ENCODE measurements around the gene PDIA5. TPM values are rescaled to one million over a fixed set of nuclear protein-coding genes. Genes with fewer than 3 reads are reported as not detected.
A peak's percentile ranks its signal among the peaks of the same experiment; 100 is the strongest.

Gene PDIA5
- total RNA-seq, 1 donor from 2014 or later, result 49.3 TPM

DNA sequence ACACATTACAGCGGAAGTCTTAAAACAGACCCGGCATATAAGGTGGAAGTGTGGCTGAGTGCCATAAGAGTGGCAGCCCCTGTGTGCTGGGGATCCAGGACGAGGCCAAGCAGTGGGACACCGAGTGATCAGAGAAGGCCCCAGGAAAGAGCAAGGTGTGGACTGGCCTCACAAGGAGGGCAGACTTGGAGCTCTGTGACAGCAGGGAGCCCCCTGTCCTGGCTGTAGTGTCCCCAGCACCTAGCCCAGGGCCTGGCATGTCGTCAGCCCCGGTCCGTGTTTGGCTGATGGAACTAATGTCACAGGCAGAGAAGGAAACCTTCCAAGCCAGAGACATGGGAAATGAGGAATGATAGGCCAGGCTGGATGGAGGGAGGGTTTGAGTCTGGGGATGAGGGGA is 4.8 kb downstream of the PDIA5 start:
- DNase-seq (ENCODE audit: low spot score), result no peak

- no peak for DNase-seq (ENCODE audit: low spot score)
Measured at GRCh38 chr3:123072152-123072551, 5.3 kb downstream of the PDIA5 start.

DNA sequence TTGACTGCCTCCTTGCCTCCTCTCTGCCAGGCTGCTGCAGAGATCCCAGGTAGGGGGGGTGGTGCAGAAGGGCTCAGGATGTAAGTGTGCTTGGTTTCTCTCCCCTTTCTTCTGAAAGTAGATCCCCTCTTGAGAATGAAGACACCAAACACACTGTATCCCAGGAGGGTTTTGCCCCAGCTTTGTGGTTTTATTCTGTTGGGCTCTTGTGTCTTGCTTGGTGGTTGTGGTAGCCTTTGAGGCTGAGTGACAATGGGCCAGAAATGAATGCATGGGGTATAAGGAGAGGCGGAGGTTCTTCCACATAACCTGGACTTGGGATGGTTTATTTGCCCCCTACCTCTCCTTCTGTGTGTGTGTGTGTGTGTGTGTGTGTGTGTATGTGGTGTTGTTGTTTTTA is 5.7 kb downstream of the PDIA5 start:
- no peak for DNase-seq (ENCODE audit: low spot score)

GRCh38 chr3:123075359-123075758 is 8.5 kb downstream of the PDIA5 start:
- DNase-seq (ENCODE audit: low spot score), result no peak

GRCh38 chr3:123076112-123076495 is 9.3 kb downstream of the PDIA5 start:
- DNase-seq (ENCODE audit: low spot score), result no peak

GRCh38 chr3:123076496-123077418 is 9.9 kb downstream of the PDIA5 start:
- DNase-seq (ENCODE audit: low spot score), result no peak

GRCh38 chr3:123078101-123078500 is 11.3 kb downstream of the PDIA5 start:
- no peak for DNase-seq (ENCODE audit: low spot score)

- DNase-seq (ENCODE audit: low spot score), result no peak
Measured at GRCh38 chr3:123080864-123081562, 14.2 kb downstream of the PDIA5 start.

DNA sequence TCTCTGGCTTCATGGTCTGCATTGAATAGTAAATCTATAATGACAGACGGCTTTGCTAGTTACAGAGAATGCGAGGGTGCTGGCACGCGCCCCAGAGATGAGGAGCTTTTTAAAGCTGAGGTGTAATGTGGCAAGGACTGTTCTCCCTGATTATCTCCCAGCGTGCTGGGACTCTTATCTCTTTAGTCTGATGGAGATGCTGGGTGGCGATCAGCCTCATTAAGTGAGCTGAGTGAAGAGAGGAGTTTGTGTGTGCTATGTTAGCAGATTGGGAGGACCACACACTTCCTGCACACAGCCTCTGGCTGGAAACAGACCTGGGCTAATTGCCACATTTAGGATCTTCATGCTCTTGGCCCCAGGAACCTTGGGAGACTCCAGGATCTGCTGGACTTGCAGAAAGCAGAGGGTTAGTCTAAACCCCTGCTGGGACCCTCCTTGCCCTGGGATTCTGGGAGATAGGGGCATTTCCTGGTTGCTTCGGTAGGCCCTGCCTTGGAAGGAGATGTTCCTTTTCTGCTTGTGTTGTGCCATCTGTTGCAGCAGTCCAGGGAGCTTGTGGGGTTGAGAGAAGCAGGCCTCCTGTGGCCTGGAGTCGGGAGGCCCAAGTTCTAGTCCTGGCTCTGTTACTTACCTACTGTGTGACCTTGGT is 15.0 kb downstream of the PDIA5 start:
- DNase-seq (ENCODE audit: low spot score), result no peak

DNA sequence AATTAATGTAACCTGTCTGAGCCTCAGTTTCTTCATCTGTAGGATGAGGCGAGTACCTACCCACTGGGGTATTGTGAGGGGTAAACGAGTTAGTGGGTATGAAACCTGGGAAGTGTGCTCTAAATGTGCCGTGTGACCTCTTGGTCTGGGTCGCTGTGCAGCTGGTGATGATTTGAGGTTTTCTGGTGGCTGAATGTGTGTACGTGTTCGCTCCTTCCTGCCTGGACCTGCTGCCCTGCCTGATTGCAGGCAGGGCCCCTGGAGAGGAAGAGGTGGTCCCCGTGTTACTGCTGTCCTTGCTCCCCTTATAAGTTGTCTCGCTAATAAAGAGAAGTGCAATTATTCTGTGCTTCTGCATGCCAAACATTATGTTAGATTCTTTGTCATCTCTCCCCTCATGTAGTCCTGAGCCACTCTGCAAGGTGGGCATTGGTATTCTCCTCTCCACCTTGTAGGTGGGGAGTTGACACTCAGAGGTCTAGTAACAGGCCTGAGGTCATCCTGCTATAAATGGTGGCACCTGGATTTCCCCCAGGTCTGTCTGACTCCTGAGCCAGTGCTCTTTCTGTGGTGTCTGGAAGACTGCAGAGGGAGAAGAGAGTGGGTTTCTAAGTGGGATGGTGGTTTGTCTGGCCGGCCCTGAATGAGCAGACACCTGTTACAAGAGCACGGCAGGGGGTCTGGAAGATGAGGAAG is 15.7 kb downstream of the PDIA5 start:
- no peak for DNase-seq (ENCODE audit: low spot score)

GRCh38 chr3:123083383-123084124 is 16.7 kb downstream of the PDIA5 start:
- DNase-seq (ENCODE audit: low spot score), result no peak

DNA sequence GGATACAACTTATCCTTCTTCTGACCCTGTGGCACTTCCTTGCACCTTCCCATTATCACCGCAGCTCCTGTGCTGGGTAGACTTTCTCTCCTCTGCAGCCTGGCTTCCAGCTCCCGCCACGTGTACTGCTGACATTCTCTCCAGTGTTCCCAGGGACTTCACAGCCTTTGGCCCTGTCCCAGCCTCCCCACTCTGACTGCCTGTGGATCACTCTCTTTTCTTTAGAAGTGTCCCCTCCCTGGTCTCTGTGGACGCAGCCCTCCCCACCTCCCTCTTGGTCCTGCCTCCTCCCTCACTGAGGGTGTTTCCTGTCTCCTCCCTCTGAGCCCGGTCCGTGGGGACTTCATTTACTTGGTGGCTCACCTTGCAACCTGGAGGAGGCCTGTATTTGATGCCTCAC is 17.4 kb downstream of the PDIA5 start:
- DNase-seq (ENCODE audit: low spot score), result no peak

- DNase-seq (ENCODE audit: low spot score), result no peak
Measured at GRCh38 chr3:123084738-123085237, 18.0 kb downstream of the PDIA5 start.

DNA sequence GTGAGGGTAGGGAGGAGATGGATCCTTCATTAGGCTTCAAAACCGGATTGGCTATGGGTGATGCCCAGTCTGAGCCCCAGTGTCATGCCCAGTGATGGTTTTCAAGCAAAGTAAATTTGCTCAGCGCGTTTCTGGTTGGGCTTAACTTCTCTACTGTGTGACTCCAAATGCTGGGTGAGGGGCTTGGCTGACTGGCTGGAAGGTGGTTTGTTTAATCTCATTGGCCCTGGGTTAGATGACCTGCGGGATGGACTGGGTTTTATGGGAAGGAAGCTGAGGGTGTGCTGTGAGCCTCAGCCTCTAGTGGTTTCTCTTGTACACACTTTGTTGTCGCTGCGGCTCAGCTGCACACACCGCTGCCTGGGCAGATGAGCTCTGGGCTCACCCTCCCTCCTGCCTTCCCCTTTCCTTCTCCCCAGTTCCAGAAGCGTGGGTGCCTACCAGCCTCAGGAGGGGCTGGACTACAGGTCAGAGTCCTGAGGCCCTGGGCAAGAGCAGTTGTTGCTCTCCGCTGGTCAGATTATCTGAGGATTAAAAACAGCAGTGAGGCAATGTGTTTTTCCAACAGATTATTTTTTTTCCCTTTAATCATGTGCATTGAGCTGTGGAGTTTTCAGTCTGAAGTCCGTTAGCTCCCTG is 18.6 kb downstream of the PDIA5 start:
- DNase-seq (ENCODE audit: low spot score), result no peak

GRCh38 chr3:123085932-123086627 is 19.3 kb downstream of the PDIA5 start:
- no peak for DNase-seq (ENCODE audit: low spot score)

DNA sequence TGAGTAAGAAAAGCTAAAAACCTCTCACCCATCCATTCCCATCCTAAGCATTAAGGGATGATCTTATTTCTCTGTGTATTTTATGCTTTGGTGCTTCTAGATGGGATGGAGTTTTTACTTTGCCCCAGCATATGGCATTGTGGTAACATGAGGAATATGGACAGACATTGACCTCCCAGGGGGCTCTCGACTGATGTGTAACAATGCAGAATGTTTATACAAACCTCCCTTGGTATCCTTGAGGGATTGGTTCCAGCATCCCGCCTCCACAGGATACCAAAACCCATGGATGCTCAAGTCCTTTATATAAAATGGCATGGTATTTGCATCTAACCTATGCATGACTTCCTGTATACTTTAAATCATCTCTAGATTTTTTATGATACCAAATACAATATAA is 21.6 kb downstream of the PDIA5 start:
- no peak for DNase-seq (ENCODE audit: low spot score)

DNA sequence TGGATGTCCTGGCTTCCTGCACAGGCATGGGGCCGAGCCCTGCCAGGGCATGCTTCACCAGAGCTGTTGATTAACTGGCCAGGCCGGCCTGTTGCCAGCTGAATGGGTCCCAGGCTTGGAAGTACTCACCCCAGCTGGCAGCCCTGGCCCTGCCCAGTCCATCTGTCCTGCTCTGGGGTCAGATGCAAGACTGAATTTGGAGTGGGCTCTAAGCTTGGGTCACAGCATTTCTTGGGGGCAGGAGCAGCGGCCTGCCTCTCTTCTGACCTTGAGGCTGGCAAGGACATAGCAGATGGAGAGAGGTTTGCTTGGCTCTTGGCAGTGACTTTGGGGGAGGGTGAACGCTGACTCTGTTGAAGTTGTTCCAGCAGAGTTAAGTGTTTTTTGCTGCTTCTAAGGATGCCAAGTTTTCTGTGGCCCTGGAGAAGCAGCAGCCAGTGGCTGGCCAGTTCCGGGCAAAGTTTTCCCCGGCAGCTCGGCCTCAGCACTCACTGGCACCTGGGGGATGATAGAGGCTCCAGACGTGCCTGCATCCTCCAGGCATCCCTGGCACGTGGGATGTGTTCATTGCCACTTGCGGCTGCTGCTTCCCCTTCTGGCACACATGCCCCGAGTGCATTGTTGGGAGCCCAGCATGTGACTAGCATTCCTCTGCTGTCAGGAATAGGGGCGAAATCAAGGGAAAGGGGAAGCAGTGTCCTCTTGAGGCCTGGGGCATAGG is 22.9 kb downstream of the PDIA5 start:
- peak; percentile 79 for DNase-seq (ENCODE audit: low spot score)

DNA sequence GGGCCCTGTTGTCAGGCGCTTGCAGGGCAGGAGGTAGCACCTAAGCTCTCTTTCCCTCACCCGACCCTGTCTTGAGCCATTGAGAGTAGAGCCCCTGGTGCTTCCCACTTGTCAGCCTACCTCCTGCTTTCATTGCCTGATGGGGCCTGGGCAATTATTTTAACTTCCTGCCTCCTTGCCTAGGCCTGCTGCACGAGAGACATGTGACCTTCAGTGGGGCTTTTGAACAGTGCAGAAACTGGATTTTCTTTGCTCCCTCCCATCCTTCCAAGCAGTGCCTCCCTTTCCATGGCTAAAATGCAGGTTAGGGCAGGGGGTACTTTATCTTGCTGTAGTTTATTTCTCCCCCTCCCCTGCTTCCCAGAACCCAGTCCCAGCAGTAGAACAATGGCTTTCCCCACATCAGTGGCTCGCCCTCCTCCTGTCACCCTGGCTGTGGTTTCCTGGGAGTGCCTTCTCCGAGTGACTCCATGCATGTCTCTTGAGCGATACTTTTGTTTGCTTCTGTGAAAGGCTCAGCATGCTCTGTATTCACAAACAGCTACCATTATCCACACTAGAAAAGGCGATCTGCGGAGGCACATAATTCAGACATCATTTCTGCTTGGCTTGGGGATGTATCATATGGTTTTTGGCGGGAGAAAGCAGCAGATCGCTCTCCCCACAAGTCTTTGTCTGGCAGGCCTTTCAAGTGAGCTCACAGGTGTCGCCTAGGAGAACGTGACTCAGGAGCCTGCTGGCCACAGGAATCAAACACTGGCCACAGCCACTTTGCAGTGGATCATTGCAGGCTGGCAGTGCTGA is 24.1 kb downstream of the PDIA5 start:
- DNase-seq (ENCODE audit: low spot score), result no peak
